Liver (tissue), 9 donors: ENCODE data around the gene THBD. TPM values are rescaled to one million over a fixed set of nuclear protein-coding genes. Genes with fewer than 3 reads are reported as not detected.

ENCODE experiments used
- DNase-seq: peaks from one replicate; pipeline ENCODE4 v3.0.0-alpha.2; 2017; ENCODE audit warnings: low spot score
- H3K27ac ChIP-seq, 2 donors: one replicate each; pipeline ENCODE4 v1.7.0; 2013; ENCODE audit warnings: inconsistent platforms in 2 of 2, low read length in 2 of 2, control low read depth in 1 of 2, low read depth in 1 of 2, mild to moderate bottlenecking in 1 of 2
- H3K27me3 ChIP-seq, 4 donors: one replicate each; pipeline versions ENCODE4 v1.6.1 to v1.7.0; 2013; ENCODE audit warnings: low read length in 3 of 4, inconsistent platforms in 1 of 4, mild to moderate bottlenecking in 1 of 4, moderate library complexity in 1 of 4; ENCODE audit not compliant: control insufficient read depth in 4 of 4, insufficient read depth in 4 of 4
- H3K36me3 ChIP-seq, 4 donors: one replicate each; pipeline versions ENCODE4 v1.6.1 to v1.7.0; 2013; ENCODE audit warnings: low read length in 3 of 4, mild to moderate bottlenecking in 3 of 4, low read depth in 1 of 4, moderate library complexity in 1 of 4; ENCODE audit not compliant: control insufficient read depth in 4 of 4, insufficient read depth in 3 of 4
- H3K4me1 ChIP-seq, 4 donors: one replicate each; pipeline versions ENCODE4 v1.6.1 to v1.7.0; 2013; ENCODE audit warnings: low read length in 3 of 4, mild to moderate bottlenecking in 3 of 4, moderate library complexity in 1 of 4; ENCODE audit not compliant: control insufficient read depth in 4 of 4, insufficient read depth in 4 of 4
- H3K4me3 ChIP-seq, 3 donors: one replicate each; pipeline versions ENCODE4 v1.6.1 to v1.7.0; 2013; ENCODE audit warnings: low read length in 3 of 3, control low read depth in 1 of 3, low read depth in 1 of 3, mild to moderate bottlenecking in 1 of 3
- H3K9ac ChIP-seq, 2 donors: one replicate each; pipeline ENCODE4 v1.7.0; 2013; ENCODE audit warnings: low read length in 2 of 2, mild to moderate bottlenecking in 2 of 2, moderate library complexity in 2 of 2, control low read depth in 1 of 2, low read depth in 1 of 2
- H3K9me3 ChIP-seq, 4 donors: one replicate each; pipeline versions ENCODE4 v1.6.1 to v1.7.0; 2013; ENCODE audit warnings: low read length in 3 of 4; ENCODE audit not compliant: control insufficient read depth in 4 of 4
- EGR1 ChIP-seq, 2 donors: IDR thresholded peaks; 2 replicates each; pipeline ENCODE4 v1.6.1; 2016 to 2018; ENCODE audit warnings: antibody characterized with exemption in 2 of 2, low read depth in 2 of 2
- FOXA2 ChIP-seq: IDR thresholded peaks from 2 replicates; pipeline ENCODE4 v1.6.1; 2016; ENCODE audit warnings: antibody characterized with exemption
- HNF4A ChIP-seq, 2 donors: conservative IDR thresholded peaks; 2 replicates each; pipeline ENCODE4 v1.6.1; 2016; ENCODE audit warnings: antibody characterized with exemption in 2 of 2, mild to moderate bottlenecking in 2 of 2
- NR2F2 ChIP-seq: IDR thresholded peaks from 2 replicates; pipeline ENCODE4 v1.6.1; 2016; ENCODE audit warnings: antibody characterized with exemption
- RAD21 ChIP-seq, 2 donors: IDR thresholded peaks; 2 replicates each; pipeline ENCODE4 v1.6.1; 2016; ENCODE audit warnings: antibody characterized with exemption in 2 of 2, mild to moderate bottlenecking in 2 of 2
- RXRA ChIP-seq, 2 donors: IDR thresholded peaks; 2 replicates each; pipeline ENCODE4 v1.6.1; 2017 to 2018; ENCODE audit warnings: antibody characterized with exemption in 2 of 2, mild to moderate bottlenecking in 1 of 2
- SP1 ChIP-seq: IDR thresholded peaks from 2 replicates; pipeline ENCODE4 v1.6.1; 2018; ENCODE audit warnings: antibody characterized with exemption, mild to moderate bottlenecking
- TAF1 ChIP-seq: conservative IDR thresholded peaks from 2 replicates; pipeline ENCODE4 v1.6.1; 2016; ENCODE audit warnings: antibody characterized with exemption, mild to moderate bottlenecking
- YY1 ChIP-seq: IDR thresholded peaks from 2 replicates; pipeline ENCODE4 v1.6.1; 2016; ENCODE audit warnings: antibody characterized with exemption, mild to moderate bottlenecking
- WGBS: extraction: QIAGEN DNeasy Blood & Tissue Kit; methylation state at CpG from one replicate; pipeline ENCODE4 v1.1.7; 2013; 5-methylcytosine and 5-hydroxymethylcytosine counted together
- polyA plus RNA-seq, 2 donors: library from polyadenylated mRNA; stranded (reverse) in 1 of 2; unstranded in 1 of 2; fragments of 200-250 nt in 1 of 2; fragments of >200 nt in 1 of 2; fragmentation: Nextera tagmentation in 1 of 2; extraction: Ambion mirVana in 1 of 2; gene quantifications; one replicate each; pipeline versions ENCODE4 v1.2.1 to v1.2.3, GENCODE V29; 2013 to 2015
- total RNA-seq, 2 donors: library from RNA; depleted of rRNA; stranded (reverse); fragments of >200 nt; gene quantifications; one replicate each; pipeline ENCODE4 v1.2.3, GENCODE V29; 2014
- TF ChIP-seq, protein P1 (sequence below): IDR thresholded peaks from 2 replicates; pipeline ENCODE4 v1.6.1; 2016; ENCODE audit warnings: antibody characterized with exemption
- TF ChIP-seq, protein P2 (sequence below): fragments of 150-350 bp; IDR thresholded peaks from 2 replicates; pipeline ENCODE4 v1.5.1; 2017; ENCODE audit warnings: improper control_type of control experiment, low read depth, low read length; ENCODE audit not compliant: missing input control
- TF ChIP-seq, protein P3 (sequence below): IDR thresholded peaks from 2 replicates; pipeline ENCODE4 v1.6.1; 2016; ENCODE audit warnings: antibody characterized with exemption
- TF ChIP-seq, protein P4 (sequence below): IDR thresholded peaks from 2 replicates; pipeline ENCODE4 v1.6.1; 2016; ENCODE audit warnings: antibody characterized with exemption
- TF ChIP-seq, protein P5 (sequence below): IDR thresholded peaks from 2 replicates; pipeline ENCODE4 v1.6.1; 2016; ENCODE audit warnings: antibody characterized with exemption, mild to moderate bottlenecking
- donor health status: healthy.
- donor health status: healthy.
- donor health status: healthy.
- donor health status: healthy.
- donor health status: healthy.

Gene THBD
- total and polyA plus RNA-seq, 4 donors: 1.4 to 6.6 (median 3.1) TPM

- Histone ChIP-seq H3K27me3 (peaks cover 0 to 2% (median 0%) of the 10 kb centered on the region in 4 donors), H3K9me3 (no peaks in the 10 kb centered on the region), H3K4me1 (no peaks in the 10 kb centered on the region), H3K4me3 (no peak overlapping the region), H3K27ac (no peak overlapping the region), H3K9ac (no peak overlapping the region), H3K36me3 (no peaks in the 10 kb centered on the region)
- no peak for DNase-seq
- 75% methylated on average over 12 of the region's 12 CpGs for WGBS
- TF ChIP-seq HNF4A (conservative IDR thresholded peaks at IDR 0.05) (no peak), NR2F2 (no peak), EGR1 (IDR thresholded peaks at IDR 0.05; ENCODE audit: low read depth in 2 of 2) (no peak), FOXA2 (no peak), YY1 (no peak), RXRA (IDR thresholded peaks at IDR 0.05) (no peak), TAF1 (no peak), SP1 (no peak)
- TF ChIP-seq, protein P1, sequence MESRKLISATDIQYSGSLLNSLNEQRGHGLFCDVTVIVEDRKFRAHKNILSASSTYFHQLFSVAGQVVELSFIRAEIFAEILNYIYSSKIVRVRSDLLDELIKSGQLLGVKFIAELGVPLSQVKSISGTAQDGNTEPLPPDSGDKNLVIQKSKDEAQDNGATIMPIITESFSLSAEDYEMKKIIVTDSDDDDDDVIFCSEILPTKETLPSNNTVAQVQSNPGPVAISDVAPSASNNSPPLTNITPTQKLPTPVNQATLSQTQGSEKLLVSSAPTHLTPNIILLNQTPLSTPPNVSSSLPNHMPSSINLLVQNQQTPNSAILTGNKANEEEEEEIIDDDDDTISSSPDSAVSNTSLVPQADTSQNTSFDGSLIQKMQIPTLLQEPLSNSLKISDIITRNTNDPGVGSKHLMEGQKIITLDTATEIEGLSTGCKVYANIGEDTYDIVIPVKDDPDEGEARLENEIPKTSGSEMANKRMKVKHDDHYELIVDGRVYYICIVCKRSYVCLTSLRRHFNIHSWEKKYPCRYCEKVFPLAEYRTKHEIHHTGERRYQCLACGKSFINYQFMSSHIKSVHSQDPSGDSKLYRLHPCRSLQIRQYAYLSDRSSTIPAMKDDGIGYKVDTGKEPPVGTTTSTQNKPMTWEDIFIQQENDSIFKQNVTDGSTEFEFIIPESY: no peak
- TF ChIP-seq, protein P2, sequence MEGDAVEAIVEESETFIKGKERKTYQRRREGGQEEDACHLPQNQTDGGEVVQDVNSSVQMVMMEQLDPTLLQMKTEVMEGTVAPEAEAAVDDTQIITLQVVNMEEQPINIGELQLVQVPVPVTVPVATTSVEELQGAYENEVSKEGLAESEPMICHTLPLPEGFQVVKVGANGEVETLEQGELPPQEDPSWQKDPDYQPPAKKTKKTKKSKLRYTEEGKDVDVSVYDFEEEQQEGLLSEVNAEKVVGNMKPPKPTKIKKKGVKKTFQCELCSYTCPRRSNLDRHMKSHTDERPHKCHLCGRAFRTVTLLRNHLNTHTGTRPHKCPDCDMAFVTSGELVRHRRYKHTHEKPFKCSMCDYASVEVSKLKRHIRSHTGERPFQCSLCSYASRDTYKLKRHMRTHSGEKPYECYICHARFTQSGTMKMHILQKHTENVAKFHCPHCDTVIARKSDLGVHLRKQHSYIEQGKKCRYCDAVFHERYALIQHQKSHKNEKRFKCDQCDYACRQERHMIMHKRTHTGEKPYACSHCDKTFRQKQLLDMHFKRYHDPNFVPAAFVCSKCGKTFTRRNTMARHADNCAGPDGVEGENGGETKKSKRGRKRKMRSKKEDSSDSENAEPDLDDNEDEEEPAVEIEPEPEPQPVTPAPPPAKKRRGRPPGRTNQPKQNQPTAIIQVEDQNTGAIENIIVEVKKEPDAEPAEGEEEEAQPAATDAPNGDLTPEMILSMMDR: no peak
- TF ChIP-seq, protein P3, sequence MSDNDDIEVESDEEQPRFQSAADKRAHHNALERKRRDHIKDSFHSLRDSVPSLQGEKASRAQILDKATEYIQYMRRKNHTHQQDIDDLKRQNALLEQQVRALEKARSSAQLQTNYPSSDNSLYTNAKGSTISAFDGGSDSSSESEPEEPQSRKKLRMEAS: no peak
- TF ChIP-seq, protein P4, sequence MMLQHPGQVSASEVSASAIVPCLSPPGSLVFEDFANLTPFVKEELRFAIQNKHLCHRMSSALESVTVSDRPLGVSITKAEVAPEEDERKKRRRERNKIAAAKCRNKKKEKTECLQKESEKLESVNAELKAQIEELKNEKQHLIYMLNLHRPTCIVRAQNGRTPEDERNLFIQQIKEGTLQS: no peak
Observed at GRCh38 chr20:23020230-23021018, 29.0 kb downstream of the THBD start.

DNA sequence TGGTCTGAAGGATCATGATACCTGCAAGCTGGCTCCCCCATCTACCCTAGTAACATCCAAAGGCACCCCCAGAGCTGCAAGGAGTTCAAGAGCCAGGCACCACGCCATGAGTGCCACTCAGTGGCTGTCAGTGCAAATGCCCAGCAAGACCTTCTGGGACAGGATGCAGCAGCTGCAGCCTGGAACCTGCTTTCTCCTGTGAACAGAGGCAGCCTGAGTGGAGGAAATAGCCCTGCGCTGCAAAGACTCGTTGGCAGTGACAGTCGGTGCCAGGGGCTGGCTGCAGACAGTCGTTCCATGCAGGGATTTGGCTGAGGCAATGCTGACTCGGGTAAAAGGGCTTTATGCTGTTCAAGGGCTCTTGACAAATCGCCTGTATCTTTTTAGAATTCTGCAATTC is 30.1 kb downstream of the THBD start:
- no peak overlapping the region for H3K4me3 ChIP-seq
- no peaks in the 10 kb centered on the region for H3K4me1 ChIP-seq
- no peak for TF ChIP-seq TAF1

DNA sequence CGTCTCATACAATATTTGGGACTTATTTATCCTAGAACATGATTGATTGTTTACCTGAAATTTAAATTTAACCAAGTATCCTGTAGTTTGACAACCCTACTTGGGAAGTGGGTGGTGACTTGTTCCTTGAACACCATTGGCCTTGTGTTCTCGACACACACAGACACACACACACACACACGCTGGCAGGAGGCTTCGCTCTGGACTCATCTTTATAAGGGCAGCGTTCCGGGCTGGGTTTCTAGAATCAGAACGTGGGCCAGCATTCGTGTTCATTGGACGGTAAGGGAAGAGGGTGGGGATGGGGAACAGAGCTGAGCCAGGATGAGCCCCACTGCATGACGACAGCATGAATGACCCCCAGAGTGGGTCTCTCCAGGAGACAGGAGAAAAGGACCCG is 30.5 kb downstream of the THBD start:
- no peaks in the 10 kb centered on the region for H3K36me3 ChIP-seq
- H3K4me3 ChIP-seq: no peak overlapping the region
- TF ChIP-seq FOXA2: no peak
- TF ChIP-seq SP1: no peak
- no peak for TF ChIP-seq RAD21 (IDR thresholded peaks at IDR 0.05)
- TF ChIP-seq RXRA (IDR thresholded peaks at IDR 0.05): no peak
- TF ChIP-seq, protein P5, sequence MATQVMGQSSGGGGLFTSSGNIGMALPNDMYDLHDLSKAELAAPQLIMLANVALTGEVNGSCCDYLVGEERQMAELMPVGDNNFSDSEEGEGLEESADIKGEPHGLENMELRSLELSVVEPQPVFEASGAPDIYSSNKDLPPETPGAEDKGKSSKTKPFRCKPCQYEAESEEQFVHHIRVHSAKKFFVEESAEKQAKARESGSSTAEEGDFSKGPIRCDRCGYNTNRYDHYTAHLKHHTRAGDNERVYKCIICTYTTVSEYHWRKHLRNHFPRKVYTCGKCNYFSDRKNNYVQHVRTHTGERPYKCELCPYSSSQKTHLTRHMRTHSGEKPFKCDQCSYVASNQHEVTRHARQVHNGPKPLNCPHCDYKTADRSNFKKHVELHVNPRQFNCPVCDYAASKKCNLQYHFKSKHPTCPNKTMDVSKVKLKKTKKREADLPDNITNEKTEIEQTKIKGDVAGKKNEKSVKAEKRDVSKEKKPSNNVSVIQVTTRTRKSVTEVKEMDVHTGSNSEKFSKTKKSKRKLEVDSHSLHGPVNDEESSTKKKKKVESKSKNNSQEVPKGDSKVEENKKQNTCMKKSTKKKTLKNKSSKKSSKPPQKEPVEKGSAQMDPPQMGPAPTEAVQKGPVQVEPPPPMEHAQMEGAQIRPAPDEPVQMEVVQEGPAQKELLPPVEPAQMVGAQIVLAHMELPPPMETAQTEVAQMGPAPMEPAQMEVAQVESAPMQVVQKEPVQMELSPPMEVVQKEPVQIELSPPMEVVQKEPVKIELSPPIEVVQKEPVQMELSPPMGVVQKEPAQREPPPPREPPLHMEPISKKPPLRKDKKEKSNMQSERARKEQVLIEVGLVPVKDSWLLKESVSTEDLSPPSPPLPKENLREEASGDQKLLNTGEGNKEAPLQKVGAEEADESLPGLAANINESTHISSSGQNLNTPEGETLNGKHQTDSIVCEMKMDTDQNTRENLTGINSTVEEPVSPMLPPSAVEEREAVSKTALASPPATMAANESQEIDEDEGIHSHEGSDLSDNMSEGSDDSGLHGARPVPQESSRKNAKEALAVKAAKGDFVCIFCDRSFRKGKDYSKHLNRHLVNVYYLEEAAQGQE: no peak
- TF ChIP-seq, protein P2: no peak
- no peaks in the 10 kb centered on the region for H3K27me3 ChIP-seq
- H3K4me1 ChIP-seq: no peaks in the 10 kb centered on the region
- WGBS: 87% methylated on average over 11 of the region's 11 CpGs
- H3K9ac ChIP-seq: no peak overlapping the region
- no peaks in the 10 kb centered on the region for H3K9me3 ChIP-seq
- no peak overlapping the region for H3K27ac ChIP-seq
- DNase-seq: no peak

More for the DNA sequence above, 30.1 kb downstream of the THBD start:
- DNase-seq: no peak
- WGBS: 70% methylated on average over 7 of the region's 7 CpGs
- Histone ChIP-seq H3K27me3 (no peaks in the 10 kb centered on the region), H3K27ac (no peak overlapping the region), H3K36me3 (no peaks in the 10 kb centered on the region), H3K9me3 (no peaks in the 10 kb centered on the region), H3K9ac (no peak overlapping the region)
